Glomerular visceral epithelial cell (primary cell): Measurements from ENCODE around the gene CROCC2.

Experiments
- DNase-seq: peaks from one replicate; pipeline ENCODE4 v3.0.0-alpha.2; 2016; ENCODE audit errors: extremely low spot score

CROCC2 gene

GRCh38 chr2:240998995-240999791 is 93.1 kb downstream of the CROCC2 start:
- no peak for DNase-seq

GRCh38 chr2:240999873-241000541 is 93.9 kb downstream of the CROCC2 start:
- DNase-seq = no peak

GRCh38 chr2:241000831-241001321 is 94.7 kb downstream of the CROCC2 start:
- DNase-seq = no peak

GRCh38 chr2:241001413-241002274 is 95.5 kb downstream of the CROCC2 start:
- DNase-seq = no peak

- DNase-seq = no peak
Measured at GRCh38 chr2:241002275-241003046, 96.3 kb downstream of the CROCC2 start.

- no peak for DNase-seq
Measured at GRCh38 chr2:241003047-241003360, 96.9 kb downstream of the CROCC2 start.

GRCh38 chr2:241003369-241003768 is 97.2 kb downstream of the CROCC2 start:
- no peak for DNase-seq

- no peak for DNase-seq
Measured at GRCh38 chr2:241003830-241004564, 97.9 kb downstream of the CROCC2 start.

- DNase-seq = no peak
Measured at GRCh38 chr2:241005569-241005968, 99.4 kb downstream of the CROCC2 start.

GRCh38 chr2:241006412-241006811 is 100.3 kb downstream of the CROCC2 start:
- DNase-seq = no peak

GRCh38 chr2:241007111-241007510 is 101.0 kb downstream of the CROCC2 start:
- no peak for DNase-seq

- DNase-seq = no peak
Measured at GRCh38 chr2:241007880-241008710, 102.0 kb downstream of the CROCC2 start.

- DNase-seq = no peak
Measured at GRCh38 chr2:241008711-241009121, 102.6 kb downstream of the CROCC2 start.

- DNase-seq = no peak
Measured at GRCh38 chr2:241009191-241009590, 103.1 kb downstream of the CROCC2 start.

- DNase-seq = no peak
Measured at GRCh38 chr2:241009601-241010530, 103.7 kb downstream of the CROCC2 start.

- DNase-seq = no peak
Measured at GRCh38 chr2:241010531-241011295, 104.6 kb downstream of the CROCC2 start.

- DNase-seq = no peak
Measured at GRCh38 chr2:241011296-241011600, 105.1 kb downstream of the CROCC2 start.
